Sigmoid colon (tissue), 4 donors: Measurements from ENCODE around the gene CHAT.

Experiments
- POLR2AphosphoS5 ChIP-seq, 4 donors: sonication (generic); formaldehyde crosslinking; IDR thresholded peaks; one replicate each; pipeline ENCODE4 v1.6.1; 2017; ENCODE audit warnings: antibody characterized with exemption in 4 of 4
- TF ChIP-seq, protein P1 (sequence below), 4 experiments: fragments of 450-650 bp in 3 of 4; fragments of 200-600 bp in 1 of 4; IDR thresholded peaks; one replicate each; pipeline ENCODE4 v1.5.1; 2016 to 2019; ENCODE audit warnings: antibody characterized with exemption in 4 of 4, mild to moderate bottlenecking in 3 of 4, moderate library complexity in 2 of 4

- TF ChIP-seq, protein P1, sequence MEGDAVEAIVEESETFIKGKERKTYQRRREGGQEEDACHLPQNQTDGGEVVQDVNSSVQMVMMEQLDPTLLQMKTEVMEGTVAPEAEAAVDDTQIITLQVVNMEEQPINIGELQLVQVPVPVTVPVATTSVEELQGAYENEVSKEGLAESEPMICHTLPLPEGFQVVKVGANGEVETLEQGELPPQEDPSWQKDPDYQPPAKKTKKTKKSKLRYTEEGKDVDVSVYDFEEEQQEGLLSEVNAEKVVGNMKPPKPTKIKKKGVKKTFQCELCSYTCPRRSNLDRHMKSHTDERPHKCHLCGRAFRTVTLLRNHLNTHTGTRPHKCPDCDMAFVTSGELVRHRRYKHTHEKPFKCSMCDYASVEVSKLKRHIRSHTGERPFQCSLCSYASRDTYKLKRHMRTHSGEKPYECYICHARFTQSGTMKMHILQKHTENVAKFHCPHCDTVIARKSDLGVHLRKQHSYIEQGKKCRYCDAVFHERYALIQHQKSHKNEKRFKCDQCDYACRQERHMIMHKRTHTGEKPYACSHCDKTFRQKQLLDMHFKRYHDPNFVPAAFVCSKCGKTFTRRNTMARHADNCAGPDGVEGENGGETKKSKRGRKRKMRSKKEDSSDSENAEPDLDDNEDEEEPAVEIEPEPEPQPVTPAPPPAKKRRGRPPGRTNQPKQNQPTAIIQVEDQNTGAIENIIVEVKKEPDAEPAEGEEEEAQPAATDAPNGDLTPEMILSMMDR (IDR thresholded peaks at IDR 0.05): no peak
- no peak for TF ChIP-seq POLR2AphosphoS5 (IDR thresholded peaks at IDR 0.05)
Observed at GRCh38 chr10:49613882-49614241, at the start of gene CHAT.
